ENCODE data around the gene CSRP2. TPM values are rescaled to one million over a fixed set of nuclear protein-coding genes. Genes with fewer than 3 reads are reported as not detected.

CSRP2 gene
- total RNA-seq, 1 donor from 2014 or later, result 25.5 TPM

DNA sequence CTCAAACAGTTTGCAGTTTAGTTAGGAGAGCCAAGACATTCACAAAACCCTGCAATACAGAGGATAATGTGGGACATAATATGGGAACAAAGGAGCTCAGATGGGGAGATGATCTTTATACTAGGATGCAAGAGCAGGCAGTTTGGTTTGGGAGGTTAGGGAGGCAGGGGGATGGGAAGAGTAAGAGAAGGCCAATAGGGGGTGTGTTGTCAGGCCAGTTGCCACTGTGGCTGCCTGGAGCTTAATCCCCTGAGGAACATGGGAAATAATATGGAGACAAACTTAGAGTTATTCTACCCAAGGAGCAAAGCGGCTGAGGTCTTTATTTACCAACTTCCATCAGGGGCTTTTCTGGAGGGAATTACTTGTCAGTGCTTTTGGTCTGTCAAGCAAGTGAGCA, 10.0 kb upstream of the CSRP2 start:
- TF ChIP-seq, protein P1, sequence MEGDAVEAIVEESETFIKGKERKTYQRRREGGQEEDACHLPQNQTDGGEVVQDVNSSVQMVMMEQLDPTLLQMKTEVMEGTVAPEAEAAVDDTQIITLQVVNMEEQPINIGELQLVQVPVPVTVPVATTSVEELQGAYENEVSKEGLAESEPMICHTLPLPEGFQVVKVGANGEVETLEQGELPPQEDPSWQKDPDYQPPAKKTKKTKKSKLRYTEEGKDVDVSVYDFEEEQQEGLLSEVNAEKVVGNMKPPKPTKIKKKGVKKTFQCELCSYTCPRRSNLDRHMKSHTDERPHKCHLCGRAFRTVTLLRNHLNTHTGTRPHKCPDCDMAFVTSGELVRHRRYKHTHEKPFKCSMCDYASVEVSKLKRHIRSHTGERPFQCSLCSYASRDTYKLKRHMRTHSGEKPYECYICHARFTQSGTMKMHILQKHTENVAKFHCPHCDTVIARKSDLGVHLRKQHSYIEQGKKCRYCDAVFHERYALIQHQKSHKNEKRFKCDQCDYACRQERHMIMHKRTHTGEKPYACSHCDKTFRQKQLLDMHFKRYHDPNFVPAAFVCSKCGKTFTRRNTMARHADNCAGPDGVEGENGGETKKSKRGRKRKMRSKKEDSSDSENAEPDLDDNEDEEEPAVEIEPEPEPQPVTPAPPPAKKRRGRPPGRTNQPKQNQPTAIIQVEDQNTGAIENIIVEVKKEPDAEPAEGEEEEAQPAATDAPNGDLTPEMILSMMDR (IDR thresholded peaks at IDR 0.05; ENCODE audit: insufficient read depth, low read length, severe bottlenecking), result no peak
- peak; percentile 55 for FAIRE-seq
- Histone ChIP-seq H3K27me3 (ENCODE audit: control insufficient read depth, insufficient read depth, low read length) (no peaks in the 10 kb centered on the region), H3K4me3 (ENCODE audit: low read depth, low read length) (no peak overlapping the region), H3K36me3 (ENCODE audit: control insufficient read depth, insufficient read depth, low read length) (no peaks in the 10 kb centered on the region)
- no peak for DNase-seq (ENCODE audit: low read depth)

DNA sequence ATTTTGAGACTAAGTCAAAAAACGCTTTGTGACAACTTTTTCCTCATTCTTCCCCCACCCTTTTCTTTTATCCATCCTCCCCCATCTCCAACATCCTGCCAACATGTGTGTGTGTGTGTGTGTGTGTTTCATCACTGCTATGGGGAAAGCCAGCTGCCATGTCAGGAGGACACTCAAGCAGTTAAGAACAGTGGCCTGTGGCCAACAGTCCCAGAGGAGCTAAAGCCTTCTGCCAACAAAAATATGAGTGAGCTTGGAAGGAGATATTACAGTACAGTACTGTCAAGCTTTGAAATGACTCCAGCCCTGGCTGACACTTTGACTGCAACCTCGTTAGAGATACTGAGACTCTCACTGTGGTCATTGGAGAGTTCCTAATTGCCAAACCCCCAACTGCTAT, 5.0 kb upstream of the CSRP2 start:
- Histone ChIP-seq H3K36me3 (ENCODE audit: control insufficient read depth, insufficient read depth, low read length) (no peaks in the 10 kb centered on the region), H3K27me3 (ENCODE audit: control insufficient read depth, insufficient read depth, low read length) (no peaks in the 10 kb centered on the region), H3K4me3 (ENCODE audit: low read depth, low read length) (no peak overlapping the region)
- DNase-seq (ENCODE audit: low read depth), result no peak
- TF ChIP-seq, protein P1 (IDR thresholded peaks at IDR 0.05; ENCODE audit: insufficient read depth, low read length, severe bottlenecking), result no peak
- FAIRE-seq, result no peak

DNA sequence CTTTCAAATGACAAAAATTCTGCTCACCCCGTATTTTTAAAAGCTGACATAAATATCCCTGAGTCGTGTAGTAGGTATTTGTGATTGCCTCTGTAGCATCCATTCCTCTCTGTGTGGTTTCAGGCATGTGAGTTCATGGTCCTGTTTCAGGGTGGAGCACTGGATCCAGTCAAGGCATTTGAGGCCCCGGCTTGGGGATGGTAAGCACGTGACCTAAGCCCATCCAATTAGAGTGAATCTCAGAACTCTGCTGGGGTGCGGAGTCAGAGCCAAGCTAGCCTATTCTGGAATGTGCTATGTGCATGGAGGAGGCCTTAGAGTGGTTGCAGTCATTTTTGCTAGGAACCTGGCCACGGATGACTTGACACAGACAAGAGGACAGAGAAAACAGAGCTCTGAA, 4.3 kb upstream of the CSRP2 start:
- H3K36me3 ChIP-seq (ENCODE audit: control insufficient read depth, insufficient read depth, low read length), result no peaks in the 10 kb centered on the region
- FAIRE-seq (no peak), DNase-seq (ENCODE audit: low read depth) (peak; percentile 64)
- TF ChIP-seq, protein P1 (IDR thresholded peaks at IDR 0.05; ENCODE audit: insufficient read depth, low read length, severe bottlenecking), result no peak
- H3K27me3 ChIP-seq (ENCODE audit: control insufficient read depth, insufficient read depth, low read length), result no peaks in the 10 kb centered on the region
- H3K4me3 ChIP-seq (ENCODE audit: low read depth, low read length), result no peak overlapping the region

DNA sequence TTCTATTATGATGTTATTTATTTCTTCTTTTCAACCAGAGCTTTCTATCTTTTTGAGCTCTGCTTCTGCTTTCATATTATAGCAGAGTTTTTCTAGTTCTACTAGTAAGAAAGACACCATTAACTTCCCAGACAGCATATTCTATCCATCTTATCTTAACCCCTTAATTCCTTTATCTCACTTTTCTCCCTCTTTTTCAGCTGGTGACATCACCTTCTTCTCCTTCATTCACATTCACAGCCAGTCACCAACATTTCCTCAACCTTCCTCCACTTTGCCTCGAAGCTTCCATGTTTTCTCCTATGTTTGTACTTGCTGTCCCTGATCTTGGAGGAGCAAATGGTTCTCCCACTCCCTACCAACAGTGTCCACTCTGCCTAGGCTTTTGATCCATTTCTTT, 3.5 kb upstream of the CSRP2 start:
- TF ChIP-seq, protein P1 (IDR thresholded peaks at IDR 0.05; ENCODE audit: insufficient read depth, low read length, severe bottlenecking), result no peak
- FAIRE-seq, result no peak
- no peak for DNase-seq (ENCODE audit: low read depth)
- H3K4me3 ChIP-seq (ENCODE audit: low read depth, low read length), result no peak overlapping the region
- no peaks in the 10 kb centered on the region for H3K27me3 ChIP-seq (ENCODE audit: control insufficient read depth, insufficient read depth, low read length)
- no peaks in the 10 kb centered on the region for H3K36me3 ChIP-seq (ENCODE audit: control insufficient read depth, insufficient read depth, low read length)

DNA sequence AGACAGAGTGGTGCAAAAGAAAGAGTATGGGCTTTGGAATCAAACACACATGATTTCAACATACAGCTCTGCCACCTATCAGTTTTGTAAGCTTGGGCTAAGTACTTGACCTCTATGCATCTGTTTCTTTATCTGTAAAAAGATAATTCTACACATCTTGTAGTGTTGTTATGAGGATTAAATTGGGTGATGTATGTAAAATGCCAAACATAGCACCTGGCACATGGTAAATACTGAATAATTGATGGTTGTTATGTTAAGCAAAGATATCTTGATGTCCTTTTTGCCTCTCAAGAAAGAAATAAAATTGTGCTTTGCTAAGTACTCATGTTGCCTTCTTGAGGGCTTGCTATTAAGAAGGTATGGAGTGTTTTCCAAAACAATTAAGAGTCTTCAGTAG, 2.3 kb upstream of the CSRP2 start:
- FAIRE-seq (no peak), DNase-seq (ENCODE audit: low read depth) (no peak)
- TF ChIP-seq, protein P1 (IDR thresholded peaks at IDR 0.05; ENCODE audit: insufficient read depth, low read length, severe bottlenecking), result no peak

DNA sequence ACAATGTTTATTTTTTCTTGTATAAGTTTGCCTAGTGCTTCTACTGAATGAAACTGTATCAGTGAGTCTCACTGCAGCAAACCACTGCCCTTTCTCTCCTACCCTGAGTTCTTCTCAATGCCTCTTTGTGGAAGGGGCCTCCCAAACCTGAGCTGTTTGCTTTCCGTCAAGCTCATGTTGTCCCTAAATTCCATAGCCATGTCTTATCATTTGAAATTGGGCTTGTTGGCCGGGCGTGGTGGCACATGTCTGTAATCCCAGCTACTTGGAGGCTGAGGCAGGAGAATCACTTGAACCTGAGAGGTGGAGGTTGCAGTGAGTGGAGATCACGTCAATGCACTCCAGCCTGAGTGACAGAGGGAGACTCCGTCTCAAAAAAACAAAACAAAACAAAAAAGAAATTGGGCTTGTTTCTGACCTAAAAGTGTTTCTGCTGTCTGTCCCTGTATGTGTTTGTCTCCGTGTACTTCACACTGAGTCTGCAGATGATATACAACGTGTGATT, 1.8 kb upstream of the CSRP2 start:
- no peaks in the 10 kb centered on the region for H3K36me3 ChIP-seq (ENCODE audit: control insufficient read depth, insufficient read depth, low read length)
- FAIRE-seq (no peak), DNase-seq (ENCODE audit: low read depth) (no peak)
- H3K4me3 ChIP-seq (ENCODE audit: low read depth, low read length), result no peak overlapping the region
- H3K27me3 ChIP-seq (ENCODE audit: control insufficient read depth, insufficient read depth, low read length), result no peaks in the 10 kb centered on the region
- TF ChIP-seq, protein P1 (IDR thresholded peaks at IDR 0.05; ENCODE audit: insufficient read depth, low read length, severe bottlenecking), result no peak

More for the DNA sequence above, 2.3 kb upstream of the CSRP2 start:
- H3K27me3 ChIP-seq (ENCODE audit: control insufficient read depth, insufficient read depth, low read length), result no peaks in the 10 kb centered on the region
- H3K36me3 ChIP-seq (ENCODE audit: control insufficient read depth, insufficient read depth, low read length), result no peaks in the 10 kb centered on the region
- no peak overlapping the region for H3K4me3 ChIP-seq (ENCODE audit: low read depth, low read length)

Measured in bronchial epithelial cell (primary cell).